ENCODE data around the gene AFF3. TPM values are rescaled to one million over a fixed set of nuclear protein-coding genes. Genes with fewer than 3 reads are reported as not detected.

AFF3 gene
- total and polyA plus RNA-seq, 2 of the 13 experiments (the other 11 are each of a cell fraction or from before 2014, with no cell fraction given), result not detected

GRCh38 chr2:100057901-100058261, 84.5 kb downstream of the AFF3 start (continued):
- TF ChIP-seq ZNF33A (CRISPR knock-in tag; IDR thresholded peaks at IDR 0.05; ENCODE audit: borderline replicate concordance), result no peak
- TF ChIP-seq NONO (IDR thresholded peaks at IDR 0.05), result no peak
- TF ChIP-seq NONO (CRISPR knock-in tag; conservative IDR thresholded peaks at IDR 0.05), result no peak
- TF ChIP-seq MXD4 (CRISPR knock-in tag; IDR thresholded peaks at IDR 0.05), result no peak
- no peak for TF ChIP-seq ZFP91 (CRISPR knock-in tag; IDR thresholded peaks at IDR 0.05; ENCODE audit: borderline replicate concordance)
- TF ChIP-seq KIAA2018 (CRISPR knock-in tag; IDR thresholded peaks at IDR 0.05; ENCODE audit: borderline replicate concordance), result no peak
- no peak for TF ChIP-seq ZNF362 (CRISPR knock-in tag; IDR thresholded peaks at IDR 0.05; ENCODE audit: borderline replicate concordance)
- TF ChIP-seq FOXO4 (CRISPR knock-in tag; conservative IDR thresholded peaks at IDR 0.05), result no peak
- TF ChIP-seq CREB3 (CRISPR knock-in tag; IDR thresholded peaks at IDR 0.05), result no peak

All from HepG2 (cell line).